Measurements from ENCODE around the gene LDB1. TPM values are rescaled to one million over a fixed set of nuclear protein-coding genes. Genes with fewer than 3 reads are reported as not detected.
A peak's percentile ranks its signal among the peaks of the same experiment; 100 is the strongest.

Gene LDB1
- polyA plus RNA-seq (2013, experiment 1 of 2), result 88.5 TPM
- polyA plus RNA-seq (2013, experiment 2 of 2), result 86.1 TPM

GRCh38 chr10:102120142-102120990 lies at the start of gene LDB1:
Gene LDB1 (minus strand): TSS chr10:102120368. CDS start chr10:102120110, 258 bp downstream.
- peak within 1 kb of the TSS; percentile 81 for H2AK5ac ChIP-seq (ENCODE audit: low read depth, low read length)
- H3K14ac ChIP-seq (ENCODE audit: low read length), result peak within 1 kb of the TSS; percentile 97
- no peaks in the 10 kb centered on the region for H3K36me3 ChIP-seq (replicated peaks in 1 of 2; ENCODE audit: control insufficient read depth in 2 of 2, insufficient read depth in 2 of 2, low read length in 2 of 2)
- peaks cover 6% of the 10 kb centered on the region for H3K79me1 ChIP-seq (ENCODE audit: low read depth, low read length)
- H2BK12ac ChIP-seq (ENCODE audit: low read length), result peak within 1 kb of the TSS; percentile 25
- peak within 1 kb of the TSS; percentile 97 for H2BK15ac ChIP-seq (ENCODE audit: low read length)
- H2BK120ac ChIP-seq (ENCODE audit: low read depth, low read length), result peak within 1 kb of the TSS; percentile 89
- no peaks in the 10 kb centered on the region for H3K9me3 ChIP-seq (replicated peaks in 1 of 2; ENCODE audit: control insufficient read depth in 2 of 2, insufficient read depth in 1 of 2, low read depth in 1 of 2, low read length in 2 of 2)
- H4K91ac ChIP-seq (ENCODE audit: low read depth, low read length, poor library complexity), result peak within 1 kb of the TSS; percentile 75
- H3K4ac ChIP-seq (ENCODE audit: low read length), result no peak within 1 kb of the TSS
- no peak within 1 kb of the TSS for H4K8ac ChIP-seq (ENCODE audit: low read depth, low read length)
- H3K9ac ChIP-seq (ENCODE audit: low read depth, low read length, poor library complexity), result peak within 1 kb of the TSS; percentile 99
- no peaks in the 10 kb centered on the region for H3K27me3 ChIP-seq (ENCODE audit: control insufficient read depth in 3 of 3, insufficient read depth in 3 of 3, low read depth in 1 of 3, low read length in 3 of 3)
- H2BK5ac ChIP-seq (ENCODE audit: low read length), result peak within 1 kb of the TSS; percentile 99
- peak within 1 kb of the TSS; percentile 89 for H2AFZ ChIP-seq (ENCODE audit: low read length)
- H3K4me2 ChIP-seq (ENCODE audit: insufficient read depth, low read length, poor library complexity, severe bottlenecking), result peak within 1 kb of the TSS; percentile 98
- H3K4me1 ChIP-seq (ENCODE audit: control insufficient read depth in 2 of 2, insufficient read depth in 1 of 2, low read depth in 1 of 2, low read length in 2 of 2), result peaks cover 43 to 50% of the 10 kb centered on the region in 2 donors
- H3K27ac ChIP-seq (replicated peaks; ENCODE audit: low read length), result peak within 1 kb of the TSS; percentile 98
- peak; percentile 90 for DNase-seq (ENCODE audit: low spot score)
- no CpG with 5 or more reads among the region's 104 CpGs for WGBS, 2 donors (ENCODE audit: extremely low coverage in 2 of 2, insufficient read length in 2 of 2, insufficient replicate concordance in 1 of 2)
- H3K23ac ChIP-seq (ENCODE audit: low read depth, low read length, poor library complexity), result peak within 1 kb of the TSS; percentile 94
- peak within 1 kb of the TSS; percentile 86 to 92 for H3K4me3 ChIP-seq (ENCODE audit: low read length in 2 of 2)
- peak within 1 kb of the TSS; percentile 99 for H3K18ac ChIP-seq (ENCODE audit: low read length)

DNA sequence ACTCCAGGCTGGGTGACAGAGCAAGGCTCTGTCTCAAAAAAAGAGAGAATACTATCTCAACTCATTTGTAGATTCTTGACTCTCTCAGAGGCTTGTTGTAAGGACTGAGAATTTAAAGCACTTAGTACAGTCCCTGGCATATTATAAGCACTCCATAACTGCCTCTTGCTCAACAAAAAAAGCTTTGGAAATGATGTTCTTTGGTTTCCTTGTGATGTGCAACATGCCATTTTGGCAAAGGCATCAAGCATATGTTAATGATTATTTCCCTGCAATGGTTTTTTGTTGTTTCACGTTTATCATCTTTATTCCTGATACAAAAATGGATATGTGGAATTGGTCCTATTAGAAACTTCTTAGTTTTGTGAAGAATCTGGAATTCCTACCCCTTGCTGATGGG lies 47.7 kb upstream of the LDB1 start:
- Histone ChIP-seq H2BK12ac (ENCODE audit: low read length) (no peak overlapping the region), H2BK15ac (ENCODE audit: low read length) (no peak overlapping the region), H2AK5ac (ENCODE audit: low read depth, low read length) (no peak overlapping the region), H4K91ac (ENCODE audit: low read depth, low read length, poor library complexity) (no peak overlapping the region), H3K9ac (ENCODE audit: low read depth, low read length, poor library complexity) (no peak overlapping the region), H3K27ac (replicated peaks; ENCODE audit: low read length) (no peak overlapping the region), H2BK5ac (ENCODE audit: low read length) (no peak overlapping the region), H3K4me3 (ENCODE audit: low read length in 2 of 2) (no peak overlapping the region), H3K4me2 (ENCODE audit: insufficient read depth, low read length, poor library complexity, severe bottlenecking) (no peak overlapping the region), H3K4ac (ENCODE audit: low read length) (no peak overlapping the region), H2AFZ (ENCODE audit: low read length) (no peak overlapping the region), H3K9me3 (replicated peaks in 1 of 2; ENCODE audit: control insufficient read depth in 2 of 2, insufficient read depth in 1 of 2, low read depth in 1 of 2, low read length in 2 of 2) (no peaks in the 10 kb centered on the region), H3K18ac (ENCODE audit: low read length) (no peak overlapping the region), H2BK120ac (ENCODE audit: low read depth, low read length) (no peak overlapping the region), H3K4me1 (ENCODE audit: control insufficient read depth in 2 of 2, insufficient read depth in 1 of 2, low read depth in 1 of 2, low read length in 2 of 2) (peaks cover 0 to 2% of the 10 kb centered on the region in 2 donors), H3K14ac (ENCODE audit: low read length) (no peak overlapping the region), H4K8ac (ENCODE audit: low read depth, low read length) (no peak overlapping the region), H3K27me3 (ENCODE audit: control insufficient read depth in 3 of 3, insufficient read depth in 3 of 3, low read depth in 1 of 3, low read length in 3 of 3) (peaks cover 0 to 3% (median 0%) of the 10 kb centered on the region in 3 experiments), H3K23ac (ENCODE audit: low read depth, low read length, poor library complexity) (no peak overlapping the region), H3K79me1 (ENCODE audit: low read depth, low read length) (no peaks in the 10 kb centered on the region), H3K36me3 (replicated peaks in 1 of 2; ENCODE audit: control insufficient read depth in 2 of 2, insufficient read depth in 2 of 2, low read length in 2 of 2) (peaks cover 3 to 13% of the 10 kb centered on the region in 2 donors)
- WGBS, 2 donors (ENCODE audit: extremely low coverage in 2 of 2, insufficient read length in 2 of 2, insufficient replicate concordance in 1 of 2), result no CpG with 5 or more reads among the region's 1 CpG
- DNase-seq (ENCODE audit: low spot score), result no peak

GRCh38 chr10:102163342-102163989 lies 43.3 kb upstream of the LDB1 start:
- Histone ChIP-seq H3K4ac (ENCODE audit: low read length) (no peak overlapping the region), H3K4me2 (ENCODE audit: insufficient read depth, low read length, poor library complexity, severe bottlenecking) (no peak overlapping the region), H2AFZ (ENCODE audit: low read length) (no peak overlapping the region), H4K91ac (ENCODE audit: low read depth, low read length, poor library complexity) (no peak overlapping the region), H3K18ac (ENCODE audit: low read length) (no peak overlapping the region), H2BK12ac (ENCODE audit: low read length) (no peak overlapping the region), H3K9me3 (replicated peaks in 1 of 2; ENCODE audit: control insufficient read depth in 2 of 2, insufficient read depth in 1 of 2, low read depth in 1 of 2, low read length in 2 of 2) (no peaks in the 10 kb centered on the region), H2BK15ac (ENCODE audit: low read length) (no peak overlapping the region), H3K27ac (replicated peaks; ENCODE audit: low read length) (no peak overlapping the region), H3K9ac (ENCODE audit: low read depth, low read length, poor library complexity) (no peak overlapping the region), H2AK5ac (ENCODE audit: low read depth, low read length) (no peak overlapping the region), H3K4me1 (ENCODE audit: control insufficient read depth in 2 of 2, insufficient read depth in 1 of 2, low read depth in 1 of 2, low read length in 2 of 2) (no peaks in the 10 kb centered on the region), H3K27me3 (ENCODE audit: control insufficient read depth in 3 of 3, insufficient read depth in 3 of 3, low read depth in 1 of 3, low read length in 3 of 3) (no peaks in the 10 kb centered on the region), H3K14ac (ENCODE audit: low read length) (no peak overlapping the region), H2BK120ac (ENCODE audit: low read depth, low read length) (no peak overlapping the region), H3K23ac (ENCODE audit: low read depth, low read length, poor library complexity) (no peak overlapping the region), H3K79me1 (ENCODE audit: low read depth, low read length) (no peaks in the 10 kb centered on the region), H2BK5ac (ENCODE audit: low read length) (no peak overlapping the region), H3K4me3 (ENCODE audit: low read length in 2 of 2) (no peak overlapping the region), H3K36me3 (replicated peaks in 1 of 2; ENCODE audit: control insufficient read depth in 2 of 2, insufficient read depth in 2 of 2, low read length in 2 of 2) (peaks cover 35 to 57% of the 10 kb centered on the region in 2 donors), H4K8ac (ENCODE audit: low read depth, low read length) (no peak overlapping the region)
- no CpG with 5 or more reads among the region's 4 CpGs for WGBS, 2 donors (ENCODE audit: extremely low coverage in 2 of 2, insufficient read length in 2 of 2, insufficient replicate concordance in 1 of 2)
- no peak for DNase-seq (ENCODE audit: low spot score)

- no peak overlapping the region for H3K14ac ChIP-seq (ENCODE audit: low read length)
- no peak overlapping the region for H2BK5ac ChIP-seq (ENCODE audit: low read length)
- peak overlapping the region; percentile 33 for H3K9ac ChIP-seq (ENCODE audit: low read depth, low read length, poor library complexity)
- H2AK5ac ChIP-seq (ENCODE audit: low read depth, low read length), result no peak overlapping the region
- DNase-seq (ENCODE audit: low spot score), result no peak
- H3K27ac ChIP-seq (replicated peaks; ENCODE audit: low read length), result no peak overlapping the region
- no peak overlapping the region for H3K23ac ChIP-seq (ENCODE audit: low read depth, low read length, poor library complexity)
- H2AFZ ChIP-seq (ENCODE audit: low read length), result no peak overlapping the region
- no peak overlapping the region for H2BK15ac ChIP-seq (ENCODE audit: low read length)
- no peak overlapping the region for H3K4me3 ChIP-seq (ENCODE audit: low read length in 2 of 2)
- WGBS, 2 donors (ENCODE audit: extremely low coverage in 2 of 2, insufficient read length in 2 of 2, insufficient replicate concordance in 1 of 2), result no CpG with 5 or more reads among the region's 4 CpGs
- no peak overlapping the region for H4K91ac ChIP-seq (ENCODE audit: low read depth, low read length, poor library complexity)
- H3K4ac ChIP-seq (ENCODE audit: low read length), result no peak overlapping the region
- no peaks in the 10 kb centered on the region for H3K9me3 ChIP-seq (replicated peaks in 1 of 2; ENCODE audit: control insufficient read depth in 2 of 2, insufficient read depth in 1 of 2, low read depth in 1 of 2, low read length in 2 of 2)
- H3K4me1 ChIP-seq (ENCODE audit: control insufficient read depth in 2 of 2, insufficient read depth in 1 of 2, low read depth in 1 of 2, low read length in 2 of 2), result no peaks in the 10 kb centered on the region
- no peak overlapping the region for H3K18ac ChIP-seq (ENCODE audit: low read length)
- H3K4me2 ChIP-seq (ENCODE audit: insufficient read depth, low read length, poor library complexity, severe bottlenecking), result no peak overlapping the region
- H3K36me3 ChIP-seq (replicated peaks in 1 of 2; ENCODE audit: control insufficient read depth in 2 of 2, insufficient read depth in 2 of 2, low read length in 2 of 2), result peaks cover 48 to 93% of the 10 kb centered on the region in 2 donors
- no peaks in the 10 kb centered on the region for H3K27me3 ChIP-seq (ENCODE audit: control insufficient read depth in 3 of 3, insufficient read depth in 3 of 3, low read depth in 1 of 3, low read length in 3 of 3)
- no peak overlapping the region for H2BK12ac ChIP-seq (ENCODE audit: low read length)
- peaks cover 2% of the 10 kb centered on the region for H3K79me1 ChIP-seq (ENCODE audit: low read depth, low read length)
- no peak overlapping the region for H4K8ac ChIP-seq (ENCODE audit: low read depth, low read length)
- no peak overlapping the region for H2BK120ac ChIP-seq (ENCODE audit: low read depth, low read length)
Measured at GRCh38 chr10:102159831-102160230, 39.7 kb upstream of the LDB1 start.
